ENCODE data around the gene EGFR.

The EGFR gene

GRCh38 chr7:55043691-55044370, 25.0 kb downstream of the EGFR start:
- no peak for DNase-seq

GRCh38 chr7:55044371-55044717, 25.5 kb downstream of the EGFR start:
- DNase-seq: no peak

DNA sequence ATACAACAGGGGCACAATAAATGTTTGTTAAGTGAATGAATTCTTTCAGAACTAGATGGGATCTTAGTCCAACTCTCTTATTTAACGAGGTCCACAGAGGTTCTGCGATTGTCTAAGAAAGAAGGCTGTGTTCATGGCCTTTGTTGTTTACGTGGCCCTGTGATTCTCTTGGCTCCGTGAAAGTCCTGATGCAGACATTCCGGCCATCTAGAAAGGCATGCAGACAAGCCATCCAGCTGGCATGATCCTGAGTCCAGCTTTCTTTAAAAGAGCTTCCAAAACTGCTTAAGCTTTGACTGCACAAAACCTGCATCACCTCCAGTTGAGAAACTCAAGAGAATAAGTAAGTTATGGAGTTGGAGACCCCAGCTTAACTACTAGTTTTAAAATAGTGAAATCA, 26.0 kb downstream of the EGFR start:
- no peak for DNase-seq

- DNase-seq: no peak
Observed at GRCh38 chr7:55046582-55047342, 27.9 kb downstream of the EGFR start.

GRCh38 chr7:55048221-55048859, 29.5 kb downstream of the EGFR start:
- DNase-seq: no peak

GRCh38 chr7:55050281-55050680, 31.5 kb downstream of the EGFR start:
- no peak for DNase-seq

- no peak for DNase-seq
Observed at GRCh38 chr7:55052081-55052480, 33.3 kb downstream of the EGFR start.

DNA sequence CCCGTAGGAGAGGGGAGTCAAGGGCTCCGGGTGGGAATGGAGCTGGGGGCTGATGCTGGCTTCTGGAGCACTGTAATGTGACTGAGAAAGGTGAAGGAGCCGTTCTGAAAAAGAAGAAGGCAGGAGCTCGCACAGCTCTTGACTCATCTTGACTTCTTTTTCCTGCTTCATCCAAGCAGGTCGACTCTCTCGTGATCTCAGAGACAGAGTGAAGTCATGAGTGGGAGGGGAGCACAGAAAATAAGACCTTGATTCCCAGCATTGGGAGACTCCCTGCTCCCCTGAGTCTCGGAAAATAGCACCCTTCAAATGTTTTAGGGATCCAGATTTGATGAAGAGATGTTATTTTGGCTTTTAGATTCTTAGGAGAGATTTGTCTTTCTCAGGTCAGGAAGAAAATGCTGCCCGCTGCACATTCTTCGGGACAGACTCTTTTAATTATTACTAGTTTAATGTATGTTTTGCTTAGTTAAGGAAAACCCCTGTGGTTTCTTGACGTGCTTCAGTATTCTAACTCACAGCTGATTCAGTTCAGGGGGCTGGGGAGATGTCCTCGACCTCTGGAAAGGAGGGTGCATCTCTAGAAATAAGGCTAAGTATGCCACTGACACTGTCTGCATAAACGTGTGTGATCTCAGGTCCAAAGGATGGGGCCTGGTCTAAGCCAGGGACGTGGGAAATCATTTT, 34.1 kb downstream of the EGFR start:
- DNase-seq: no peak

GRCh38 chr7:55053651-55054571, 35.1 kb downstream of the EGFR start:
- no peak for DNase-seq

GRCh38 chr7:55054758-55055157, 35.9 kb downstream of the EGFR start:
- no peak for DNase-seq

DNA sequence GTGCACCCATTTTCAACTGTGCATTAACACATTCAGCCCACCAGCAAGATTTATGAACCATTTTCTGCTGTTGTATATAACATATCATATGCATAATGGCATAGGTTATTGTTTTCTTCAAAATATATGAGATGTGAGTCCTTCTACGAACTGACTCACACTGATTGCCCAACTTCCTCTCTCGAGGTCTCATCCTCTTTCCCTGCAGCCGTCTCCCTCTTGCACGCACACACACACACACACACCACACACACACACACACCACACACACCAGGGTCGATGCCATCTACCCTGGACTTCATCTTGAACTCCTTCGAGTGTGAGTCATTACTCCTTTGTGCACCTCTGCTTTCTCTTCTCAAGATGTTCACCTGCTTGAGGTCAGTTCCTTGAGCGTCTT, 36.7 kb downstream of the EGFR start:
- no peak for DNase-seq

GRCh38 chr7:55056068-55056467, 37.3 kb downstream of the EGFR start:
- DNase-seq: no peak

- DNase-seq: no peak
Observed at GRCh38 chr7:55056577-55057480, 38.0 kb downstream of the EGFR start.

DNA sequence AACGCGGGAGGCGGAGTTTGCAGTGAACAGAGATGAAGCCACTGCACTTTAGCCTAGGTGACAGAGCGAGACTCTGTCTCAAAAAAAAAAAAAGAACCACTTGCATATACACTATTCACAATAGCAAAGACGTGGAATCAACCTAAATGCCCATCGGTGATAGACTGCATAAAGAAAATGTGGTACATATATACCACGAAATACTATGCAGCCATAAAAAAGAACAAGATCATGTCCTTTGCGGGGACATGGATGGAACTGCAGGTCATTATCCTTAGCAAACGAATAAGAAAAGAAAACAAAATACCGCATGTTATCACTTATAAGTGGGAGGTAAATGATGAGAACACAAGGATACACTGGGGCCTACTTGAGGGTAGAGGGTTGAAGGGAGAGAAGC, 39.5 kb downstream of the EGFR start:
- DNase-seq: no peak

GRCh38 chr7:55059021-55059420, 40.2 kb downstream of the EGFR start:
- DNase-seq: no peak

GRCh38 chr7:55060085-55060484, 41.3 kb downstream of the EGFR start:
- DNase-seq: no peak

GRCh38 chr7:55060636-55061022, 41.8 kb downstream of the EGFR start:
- no peak for DNase-seq

DNA sequence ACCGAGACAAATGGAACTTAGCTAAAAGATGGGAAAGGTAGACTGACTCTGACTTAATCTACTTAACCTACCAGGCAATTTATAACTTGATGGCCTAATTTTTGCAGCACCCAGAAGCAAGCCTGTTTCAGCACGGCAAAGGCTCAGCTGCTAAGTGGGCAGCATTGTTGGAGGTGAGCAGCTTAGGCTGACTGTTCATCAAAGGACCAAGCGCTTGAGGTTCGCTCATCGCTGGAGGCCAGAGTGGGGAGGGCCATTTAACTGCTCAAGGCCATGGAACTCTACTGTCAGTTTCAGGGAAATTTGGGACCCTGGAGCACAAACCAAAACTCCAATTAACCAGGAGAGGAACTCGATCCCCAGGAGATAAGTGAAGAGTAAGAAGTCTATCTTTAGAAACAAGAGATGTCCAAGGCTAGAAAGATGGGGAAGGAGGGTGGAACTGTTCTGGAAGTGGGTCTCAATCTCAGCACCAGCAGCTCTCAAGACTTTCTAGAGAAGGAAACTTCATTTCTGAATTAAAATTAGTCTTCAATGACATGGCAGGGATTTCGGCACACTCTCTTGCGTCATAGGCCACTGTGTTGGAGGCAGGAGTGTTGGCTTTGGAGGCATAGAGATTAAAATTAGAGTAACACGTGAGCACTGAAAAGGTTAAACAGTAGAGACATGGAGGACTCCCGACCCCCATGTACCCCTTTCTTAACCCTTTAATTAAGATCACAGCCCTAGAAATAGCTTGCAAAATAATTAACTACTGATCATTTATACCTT, 43.1 kb downstream of the EGFR start:
- DNase-seq: no peak

GRCh38 chr7:55063061-55063460, 44.2 kb downstream of the EGFR start:
- DNase-seq: no peak

GRCh38 chr7:55063633-55064032, 44.8 kb downstream of the EGFR start:
- DNase-seq: no peak

DNA sequence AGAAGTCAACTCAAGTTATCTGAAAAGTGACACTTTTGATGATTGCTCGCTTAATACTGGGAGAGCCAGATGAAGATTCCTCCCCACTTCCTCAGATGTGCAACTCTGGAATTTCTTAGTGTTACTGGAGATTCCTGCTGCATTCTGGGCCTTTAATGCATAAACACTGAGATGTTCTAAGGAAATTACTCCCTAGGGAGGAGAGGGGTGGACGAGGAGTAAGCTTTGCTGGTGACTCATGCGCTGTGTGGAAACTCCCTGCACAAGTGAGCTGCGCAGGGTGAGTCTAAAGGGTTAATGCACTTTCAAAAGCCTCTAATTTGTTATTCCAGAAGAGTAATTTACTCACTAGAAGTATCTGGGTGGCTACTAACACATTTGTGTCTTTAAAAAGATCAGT, 46.3 kb downstream of the EGFR start:
- no peak for DNase-seq

All from CD4-positive, alpha-beta T cell treated with Interleukin-15 for 1 hour (primary cell).